Mesenchymal stem cell (in vitro differentiated cells and primary cell): ENCODE measurements around the gene DBP.

Source experiments
- DNase-seq: peaks from one replicate; pipeline ENCODE4 v3.0.0-alpha.2; 2013
- H2AFZ ChIP-seq: one replicate; pipeline ENCODE4 v1.6.1; 2013; ENCODE audit warnings: low read depth, mild to moderate bottlenecking, control low read depth, inconsistent platforms, low read length, moderate library complexity
- H2AK5ac ChIP-seq: 2 replicates; pipeline ENCODE4 v1.6.1; 2013; ENCODE audit warnings: low read length, moderate library complexity, mild to moderate bottlenecking, inconsistent platforms; ENCODE audit not compliant: severe bottlenecking
- H2BK120ac ChIP-seq: one replicate; pipeline ENCODE4 v1.6.1; 2013; ENCODE audit warnings: low read depth, mild to moderate bottlenecking, inconsistent platforms, low read length, moderate library complexity
- H2BK12ac ChIP-seq, 2 experiments: one replicate each; pipeline ENCODE4 v1.6.1; 2013; ENCODE audit warnings: inconsistent platforms in 2 of 2, low read length in 2 of 2, mild to moderate bottlenecking in 2 of 2, moderate library complexity in 2 of 2, control low read depth in 1 of 2
- H2BK15ac ChIP-seq: one replicate; pipeline ENCODE4 v1.6.1; 2013; ENCODE audit warnings: mild to moderate bottlenecking, low read depth, inconsistent platforms; ENCODE audit not compliant: poor library complexity, severe bottlenecking
- H2BK5ac ChIP-seq: 2 replicates; pipeline ENCODE4 v1.6.1; 2013; ENCODE audit warnings: low read depth, mild to moderate bottlenecking, low read length, control low read depth, inconsistent platforms; ENCODE audit not compliant: poor library complexity, severe bottlenecking
- H3K14ac ChIP-seq, 2 experiments: one replicate each; pipeline ENCODE4 v1.6.1; 2013; ENCODE audit warnings: inconsistent platforms in 2 of 2, low read length in 2 of 2, control low read depth in 1 of 2, mild to moderate bottlenecking in 1 of 2, moderate library complexity in 1 of 2
- H3K18ac ChIP-seq, 2 experiments: one replicate each; pipeline ENCODE4 v1.6.1; 2013; ENCODE audit warnings: inconsistent platforms in 2 of 2, low read length in 2 of 2, control low read depth in 1 of 2, low read depth in 1 of 2, mild to moderate bottlenecking in 1 of 2
- H3K23ac ChIP-seq, 2 experiments: one replicate each; pipeline ENCODE4 v1.6.1; 2013; ENCODE audit warnings: inconsistent platforms in 2 of 2, low read length in 2 of 2, mild to moderate bottlenecking in 2 of 2, moderate library complexity in 2 of 2, control low read depth in 1 of 2
- H3K27ac ChIP-seq: 2 replicates; pipeline ENCODE4 v1.5.1; 2013; ENCODE audit warnings: mild to moderate bottlenecking, moderate library complexity, low read length, control low read depth, inconsistent platforms; ENCODE audit not compliant: poor library complexity, severe bottlenecking
- H3K27me3 ChIP-seq, 2 experiments: 2 replicates each; pipeline versions ENCODE4 v1.6.1 to v1.7.0; 2013; ENCODE audit warnings: low read length in 2 of 2, mild to moderate bottlenecking in 2 of 2, moderate library complexity in 2 of 2, control low read depth in 1 of 2, inconsistent platforms in 1 of 2; ENCODE audit not compliant: control insufficient read depth in 1 of 2, insufficient read depth in 1 of 2
- H3K36me3 ChIP-seq, 2 experiments: 2 replicates each; pipeline versions ENCODE4 v1.6.1 to v1.7.0; 2013; ENCODE audit warnings: low read length in 2 of 2, control low read depth in 1 of 2, inconsistent platforms in 1 of 2, low read depth in 1 of 2, mild to moderate bottlenecking in 1 of 2; ENCODE audit not compliant: insufficient read depth in 2 of 2, control insufficient read depth in 1 of 2
- H3K4ac ChIP-seq, 2 experiments: one replicate each; pipeline ENCODE4 v1.6.1; 2013; ENCODE audit warnings: inconsistent platforms in 2 of 2, low read length in 2 of 2, mild to moderate bottlenecking in 2 of 2, moderate library complexity in 2 of 2, control low read depth in 1 of 2, low read depth in 1 of 2
- H3K4me1 ChIP-seq: 2 replicates; pipeline ENCODE4 v1.6.1; 2013; ENCODE audit warnings: low read depth, low read length, control low read depth; ENCODE audit not compliant: control insufficient read depth, insufficient read depth
- H3K4me2 ChIP-seq: 2 replicates; pipeline ENCODE4 v1.6.1; 2013; ENCODE audit warnings: low read length, mild to moderate bottlenecking, inconsistent platforms; ENCODE audit not compliant: poor library complexity, severe bottlenecking
- H3K4me3 ChIP-seq, 2 experiments: 2 replicates each; pipeline versions ENCODE4 v1.5.1 to v1.7.0; 2013; ENCODE audit warnings: low read length in 2 of 2, mild to moderate bottlenecking in 2 of 2, control low read depth in 1 of 2, low read depth in 1 of 2; ENCODE audit not compliant: insufficient read depth in 1 of 2
- H3K79me1 ChIP-seq: replicated peaks from 2 replicates; pipeline ENCODE4 v1.6.1; 2013; ENCODE audit warnings: mild to moderate bottlenecking, control low read depth, low read length, inconsistent platforms; ENCODE audit not compliant: poor library complexity, severe bottlenecking
- H3K9ac ChIP-seq: 2 replicates; pipeline ENCODE4 v1.7.0; 2013; ENCODE audit warnings: mild to moderate bottlenecking, low read length, moderate library complexity
- H3K9me3 ChIP-seq: 2 replicates; pipeline ENCODE4 v1.7.0; 2013; ENCODE audit warnings: mild to moderate bottlenecking, low read length; ENCODE audit not compliant: control insufficient read depth
- H4K8ac ChIP-seq: one replicate; pipeline ENCODE4 v1.6.1; 2013; ENCODE audit warnings: inconsistent platforms, mild to moderate bottlenecking, low read length, moderate library complexity
- H4K91ac ChIP-seq: one replicate; pipeline ENCODE4 v1.6.1; 2013; ENCODE audit warnings: mild to moderate bottlenecking, low read length, inconsistent platforms
- WGBS: methylation state at CpG from one replicate; pipeline ENCODE4 v1.1.7; 2013; ENCODE audit warnings: mixed read lengths; 5-methylcytosine and 5-hydroxymethylcytosine counted together

Gene DBP

GRCh38 chr19:48637449-48637947, 319 bp upstream of the DBP start:
- Histone ChIP-seq H3K27ac (peak overlapping the region; percentile 93), H2BK120ac (peak overlapping the region; percentile 86), H3K4me3 (peak overlapping the region; percentile 53 to 81), H3K23ac (no peak overlapping the region), H3K9ac (peak overlapping the region; percentile 99), H2BK12ac (no peak overlapping the region), H4K8ac (peak overlapping the region; percentile 45), H3K36me3 (peaks cover 0 to 14% of the 10 kb centered on the region in 2 experiments), H2BK15ac (peak overlapping the region; percentile 60), H3K79me1 (no peaks in the 10 kb centered on the region), H3K9me3 (no peaks in the 10 kb centered on the region), H4K91ac (no peak overlapping the region), H3K18ac (peak overlapping the region in 1 of 2 experiments; percentile 97), H3K4ac (peak overlapping the region; percentile 22 to 92), H2AK5ac (peak overlapping the region; percentile 10), H2AFZ (no peak overlapping the region), H3K4me1 (peaks cover 36% of the 10 kb centered on the region), H2BK5ac (no peak overlapping the region), H3K4me2 (peak overlapping the region; percentile 72), H3K27me3 (peaks cover 0 to 7% of the 10 kb centered on the region in 2 experiments), H3K14ac (peak overlapping the region in 1 of 2 experiments; percentile 40)
- under 1% methylated on average over 36 of the region's 38 CpGs for WGBS
- DNase-seq, result peak; percentile 99

- Histone ChIP-seq H3K4ac (peak overlapping the region; percentile 18 to 53), H2BK120ac (peak overlapping the region; percentile 57), H3K14ac (peak overlapping the region; percentile 58 to 83), H4K91ac (peak overlapping the region; percentile 45), H3K9ac (peak overlapping the region; percentile 99), H4K8ac (peak overlapping the region; percentile 77), H3K4me3 (peak overlapping the region; percentile 68 to 81), H3K4me2 (peak overlapping the region; percentile 72), H3K18ac (peak overlapping the region; percentile 48 to 70), H3K79me1 (no peaks in the 10 kb centered on the region), H2AFZ (peak overlapping the region; percentile 73), H2BK5ac (no peak overlapping the region), H2BK15ac (peak overlapping the region; percentile 74), H2AK5ac (no peak overlapping the region), H3K9me3 (no peaks in the 10 kb centered on the region), H3K27ac (no peak overlapping the region), H3K36me3 (peaks cover 4 to 14% of the 10 kb centered on the region in 2 experiments), H3K27me3 (peaks cover 0 to 7% of the 10 kb centered on the region in 2 experiments), H3K4me1 (peaks cover 37% of the 10 kb centered on the region), H2BK12ac (peak overlapping the region; percentile 38 to 79), H3K23ac (no peak overlapping the region)
- WGBS, result 9% methylated on average over 32 of the region's 35 CpGs
- DNase-seq, result no peak
Measured at GRCh38 chr19:48635966-48636858, 967 bp downstream of the DBP start.

- peak overlapping the region; percentile 72 for H3K4me2 ChIP-seq
- peaks cover 43% of the 10 kb centered on the region for H3K4me1 ChIP-seq
- H3K4ac ChIP-seq, result peak overlapping the region; percentile 65 to 77
- peak overlapping the region; percentile 89 for H4K91ac ChIP-seq
- peak overlapping the region; percentile 73 for H2AFZ ChIP-seq
- H2AK5ac ChIP-seq, result peak overlapping the region; percentile 97
- peak overlapping the region; percentile 97 for H2BK120ac ChIP-seq
- H3K27me3 ChIP-seq, result peaks cover 0 to 7% of the 10 kb centered on the region in 2 experiments
- H3K9ac ChIP-seq, result peak overlapping the region; percentile 99
- no peak overlapping the region for H3K14ac ChIP-seq
- no peak for DNase-seq
- peak overlapping the region; percentile 77 for H4K8ac ChIP-seq
- H3K18ac ChIP-seq, result peak overlapping the region; percentile 95 to 97
- no peaks in the 10 kb centered on the region for H3K9me3 ChIP-seq
- 2% methylated on average over 63 of the region's 67 CpGs for WGBS
- H3K36me3 ChIP-seq, result peaks cover 12 to 18% of the 10 kb centered on the region in 2 experiments
- peak overlapping the region; percentile 74 for H2BK15ac ChIP-seq
- no peak overlapping the region for H3K23ac ChIP-seq
- H2BK12ac ChIP-seq, result peak overlapping the region; percentile 38 to 95
- H3K79me1 ChIP-seq, result no peaks in the 10 kb centered on the region
- peak overlapping the region; percentile 68 to 81 for H3K4me3 ChIP-seq
- H2BK5ac ChIP-seq, result peak overlapping the region; percentile 68
- peak overlapping the region; percentile 56 for H3K27ac ChIP-seq
Measured at GRCh38 chr19:48635263-48635965, 1.8 kb downstream of the DBP start.
